Ovary (tissue), 9 donors: ENCODE measurements around the gene ROS1. TPM values are rescaled to one million over a fixed set of nuclear protein-coding genes. Genes with fewer than 3 reads are reported as not detected.

Experiments used
- DNase-seq, 5 donors: peaks; one replicate each; pipeline ENCODE4 v3.0.0-alpha.2; 2019 to 2020
- H3K27ac ChIP-seq, 2 donors: fragments of 200-600 bp; one replicate each; pipeline versions ENCODE4 v1.5.1 to v1.8.0; 2019 to 2022
- H3K27me3 ChIP-seq: fragments of 200-600 bp; one replicate; pipeline ENCODE4 v1.8.0; 2022
- H3K36me3 ChIP-seq: fragments of 200-600 bp; sonication (generic); one replicate; pipeline ENCODE4 v1.5.1; 2019
- H3K4me1 ChIP-seq: one replicate; pipeline ENCODE4 v1.8.1; 2013; ENCODE audit warnings: mild to moderate bottlenecking, moderate library complexity; ENCODE audit not compliant: insufficient read depth
- H3K4me3 ChIP-seq: fragments of 200-600 bp; sonication (generic); one replicate; pipeline ENCODE4 v1.5.1; 2017
- H3K9me3 ChIP-seq, 2 donors: fragments of 200-600 bp in 1 of 2; sonication (generic) in 1 of 2; one replicate each; pipeline versions ENCODE4 v1.5.1 to v1.8.1; 2013 to 2019; ENCODE audit warnings: mild to moderate bottlenecking in 1 of 2, moderate library complexity in 1 of 2
- CTCF ChIP-seq, 3 donors: fragments of 450-650 bp in 2 of 3; fragments of 200-600 bp in 1 of 3; IDR thresholded peaks; one replicate each; pipeline versions ENCODE4 v1.5.1 to v1.8.0; 2016 to 2022; ENCODE audit warnings: antibody characterized with exemption in 3 of 3, mild to moderate bottlenecking in 1 of 3
- EP300 ChIP-seq: sonication (generic); formaldehyde crosslinking; IDR thresholded peaks from one replicate; pipeline ENCODE4 v1.6.1; 2017; ENCODE audit warnings: antibody characterized with exemption
- POLR2A ChIP-seq: fragments of 450-650 bp; IDR thresholded peaks from one replicate; pipeline ENCODE4 v1.6.1; 2017; ENCODE audit warnings: antibody characterized with exemption, mild to moderate bottlenecking, moderate library complexity
- WGBS, 3 donors: extraction: QIAGEN DNeasy Blood & Tissue Kit in 1 of 3; methylation state at CpG; one replicate each; pipeline versions ENCODE4 v1.1.5 to v1.1.7; 2013 to 2017; 5-methylcytosine and 5-hydroxymethylcytosine counted together
- intact Hi-C, 4 donors: fragments of 100-400 bp; cut with DNase I; formaldehyde crosslinking; loops; one replicate each; pipeline versions ENCODE4 v1.11.0 to v1.15.1; 2022 to 2023
- polyA plus RNA-seq, 2 donors: library from polyadenylated mRNA; stranded (reverse); fragments of 200-250 nt in 1 of 2; fragments of 350-450 nt in 1 of 2; fragmentation: Illumina TruSeq in 1 of 2; extraction: RNeasy Lipid Tissue Mini Kit (QIAGEN cat#74804) in 1 of 2; gene quantifications; one replicate each; pipeline ENCODE4 v1.2.3, GENCODE V29; 2013 to 2014
- total RNA-seq, 7 donors: library from RNA; depleted of rRNA in 2 of 7; stranded (reverse); fragments of >200 nt in 2 of 7; fragmentation: NEBNext Ultra II Directional in 3 of 7; extraction: Animal tissue kit (Norgen Biotek cat#: 25700) in 3 of 7; gene quantifications; one replicate each; pipeline versions ENCODE4 v1.1.0 to v1.2.4, GENCODE V29; 2016 to 2023
- donor health status: DM: no; HTN: no; CAD: no; lungs with moderate emphysema.
- donor health status: DM: no; HTN: no; CAD: no.
- donor health status: Bipolar disorder and iron deficiency.
- donor health status: DM: yes; HTN: yes; CAD: no.
- donor health status: DM: no; HTN: no; CAD: no.
- donor health status: DM: yes; HTN: yes; CAD: no.

The ROS1 gene
- total and polyA plus RNA-seq, 9 donors: under 0.01 to 0.62 (median 0.14) TPM; not detected in 5

- H3K36me3 ChIP-seq: no peaks in the 10 kb centered on the region
- no peak for TF ChIP-seq CTCF (IDR thresholded peaks at IDR 0.05)
- TF ChIP-seq EP300: no peak
- TF ChIP-seq POLR2A: no peak
- no peak overlapping the region for H3K27ac ChIP-seq
- intact Hi-C loops: no loop called here
- H3K4me1 ChIP-seq: no peaks in the 10 kb centered on the region
- no peaks in the 10 kb centered on the region for H3K9me3 ChIP-seq
- no peak overlapping the region for H3K4me3 ChIP-seq
- WGBS, 3 donors: 15 to 24% (median 24%) methylated on average over 3 of the region's 3 CpGs
- H3K27me3 ChIP-seq: no peaks in the 10 kb centered on the region
- no peak for DNase-seq
These were observed 119.4 kb downstream of the ROS1 start for GRCh38 chr6:117306227-117306790.

- intact Hi-C loops: no loop called here
- 84 to 86% (median 84%) methylated on average over 2 of the region's 2 CpGs for WGBS, 3 donors
- no peak for TF ChIP-seq POLR2A
- TF ChIP-seq CTCF (IDR thresholded peaks at IDR 0.05): no peak
- no peak for TF ChIP-seq EP300
These were observed 121.3 kb downstream of the ROS1 start for GRCh38 chr6:117304446-117304845.

GRCh38 chr6:117303323-117303722, 122.4 kb downstream of the ROS1 start:
- no peak overlapping the region for H3K27ac ChIP-seq
- H3K27me3 ChIP-seq: no peaks in the 10 kb centered on the region
- TF ChIP-seq POLR2A: no peak
- no peak for TF ChIP-seq CTCF (IDR thresholded peaks at IDR 0.05)
- TF ChIP-seq EP300: no peak
- H3K36me3 ChIP-seq: no peaks in the 10 kb centered on the region
- H3K4me1 ChIP-seq: no peaks in the 10 kb centered on the region
- intact Hi-C loops: no loop called here
- WGBS, 3 donors: 45 to 76% (median 60%) methylated on average over 3 of the region's 3 CpGs
- no peak for DNase-seq
- H3K4me3 ChIP-seq: no peak overlapping the region
- no peaks in the 10 kb centered on the region for H3K9me3 ChIP-seq

More at GRCh38 chr6:117304446-117304845, 121.3 kb downstream of the ROS1 start:
- Histone ChIP-seq H3K9me3 (no peaks in the 10 kb centered on the region), H3K36me3 (no peaks in the 10 kb centered on the region), H3K4me1 (no peaks in the 10 kb centered on the region), H3K4me3 (no peak overlapping the region), H3K27me3 (no peaks in the 10 kb centered on the region), H3K27ac (no peak overlapping the region)
- no peak for DNase-seq

GRCh38 chr6:117298941-117299340, 126.8 kb downstream of the ROS1 start:
- 86 to 91% (median 87%) methylated on average over 3 of the region's 3 CpGs for WGBS, 3 donors
- no peak overlapping the region for H3K4me3 ChIP-seq
- no peak overlapping the region for H3K27ac ChIP-seq
- intact Hi-C loops: no loop called here
- no peaks in the 10 kb centered on the region for H3K4me1 ChIP-seq
- TF ChIP-seq CTCF (IDR thresholded peaks at IDR 0.05) (no peak), POLR2A (no peak), EP300 (no peak)
- H3K27me3 ChIP-seq: no peaks in the 10 kb centered on the region
- H3K9me3 ChIP-seq: no peaks in the 10 kb centered on the region
- no peaks in the 10 kb centered on the region for H3K36me3 ChIP-seq
- no peak for DNase-seq
